Measurements from ENCODE around the gene ACOT11. TPM values are rescaled to one million over a fixed set of nuclear protein-coding genes. Genes with fewer than 3 reads are reported as not detected.

The ACOT11 gene
- total RNA-seq, result 10 to 100 TPM; 33.2 to 69.3 (median 55.9) TPM
- 10 to 100 TPM; 40.8 to 60.8 TPM for polyA plus RNA-seq
- long read RNA-seq, donor 1, transcript ACOT11-201 (16 exons, 3,082 nt), result major isoform, 39 of 96 reads
- long read RNA-seq, donor 1, partial matches to known transcripts, result 17 of 96 reads
- long read RNA-seq, donor 1, other reads (novel, unspliced or antisense), result 40 of 96 reads
- long read RNA-seq, donor 2, transcript ACOT11-201 (16 exons, 3,082 nt), result major isoform, 60 of 135 reads
- long read RNA-seq, donor 2, partial matches to known transcripts, result 47 of 135 reads
- long read RNA-seq, donor 2, other reads (novel, unspliced or antisense), result 28 of 135 reads
- long read RNA-seq, donor 3, transcript ACOT11-201 (16 exons, 3,082 nt), result major isoform, 30 of 73 reads
- long read RNA-seq, donor 3, partial matches to known transcripts, result 19 of 73 reads
- long read RNA-seq, donor 3, other reads (novel, unspliced or antisense), result 23 of 73 reads

GRCh38 chr1:54547601-54548388 lies at the start of gene ACOT11:
Gene ACOT11 (plus strand): TSS chr1:54548228. CDS start chr1:54548310, 82 bp downstream.
- intact Hi-C loops (cut with DNase I), result loop anchor here in 7 of 10 donors (1.0 to 5.0 kb wide), 7 partner anchors 12 to 145 kb away; no protein-coding TSS in a partner anchor
- peak; percentile 89 to 96 (median 90) for DNase-seq
- 16 to 26% (median 20%) methylated on average over 20 to 25 of the region's 25 CpGs for WGBS, 4 donors
- peak within 1 kb of the TSS; percentile 82 to 98 (median 90) for H3K27ac ChIP-seq
- no peaks in the 10 kb centered on the region for H3K9me3 ChIP-seq
- H3K27me3 ChIP-seq, result no peaks in the 10 kb centered on the region
- ATAC-seq, result peak; percentile 89 to 92 (median 92)
- peaks cover 0 to 38% (median 12%) of the 10 kb centered on the region in 12 donors for H3K4me1 ChIP-seq
- TF ChIP-seq CTCF (IDR thresholded peaks at IDR 0.05) (peak; percentile 22 to 63 (median 44)), POLR2A (IDR thresholded peaks at IDR 0.05) (peak in 1 of 2 donors; percentile 60)
- no peaks in the 10 kb centered on the region for H3K36me3 ChIP-seq
- H3K4me3 ChIP-seq, result peak within 1 kb of the TSS; percentile 19 to 72 (median 56)

GRCh38 chr1:54498383-54499096 lies 49.5 kb upstream of the ACOT11 start:
- Histone ChIP-seq H3K27me3 (peaks cover 0 to 59% (median 11%) of the 10 kb centered on the region in 9 donors), H3K9me3 (peaks cover 0 to 5% (median 0%) of the 10 kb centered on the region in 12 donors), H3K36me3 (no peaks in the 10 kb centered on the region), H3K4me1 (peaks cover 0 to 15% (median 5%) of the 10 kb centered on the region in 12 donors), H3K4me3 (peak overlapping the region in 4 of 12 donors; percentile 46 to 56 (median 50)), H3K27ac (no peak overlapping the region)
- TF ChIP-seq CTCF (IDR thresholded peaks at IDR 0.05), result no peak
- TF ChIP-seq POLR2A (IDR thresholded peaks at IDR 0.05), result no peak
- intact Hi-C loops (cut with DNase I), result loop anchor here in 3 of 10 donors (10.0 kb wide), 3 partner anchors 194 to 306 kb away; partner anchors contain the start of genes CYB5RL (in 1 of the 3), MRPL37 (in 1 of the 3) and TTC22 (in 1 of the 3)
- no peak for DNase-seq
- WGBS, 4 donors, result 66 to 73% (median 70%) methylated on average over 4 of the region's 4 CpGs
- ATAC-seq, result peak in 1 of 4 donors; percentile 11

GRCh38 chr1:54499097-54499359 lies 49.0 kb upstream of the ACOT11 start:
- Histone ChIP-seq H3K4me3 (peak overlapping the region; percentile 11 to 56 (median 40)), H3K4me1 (peaks cover 0 to 15% (median 5%) of the 10 kb centered on the region in 12 donors), H3K9me3 (peaks cover 0 to 5% (median 0%) of the 10 kb centered on the region in 12 donors), H3K27ac (no peak overlapping the region), H3K27me3 (peaks cover 0 to 59% (median 11%) of the 10 kb centered on the region in 9 donors), H3K36me3 (no peaks in the 10 kb centered on the region)
- ATAC-seq (peak in 1 of 4 donors; percentile 25), DNase-seq (no peak)
- 9 to 21% (median 12%) methylated on average over 6 to 9 of the region's 9 CpGs for WGBS, 4 donors
- intact Hi-C loops (cut with DNase I), result loop anchor here in 3 of 10 donors (10.0 kb wide), 3 partner anchors 194 to 306 kb away; partner anchors contain the start of genes CYB5RL (in 1 of the 3), MRPL37 (in 1 of the 3) and TTC22 (in 1 of the 3)
- TF ChIP-seq POLR2A (IDR thresholded peaks at IDR 0.05), result no peak
